ENCODE results near the gene STEAP1B.
"Not testable (repeated sequence)": the region's sequence is repeated elsewhere in the genome, so short reads cannot be mapped to it uniquely, and the experiment has no call there.

GRCh38 chr7:22514963-22515362 is 15.0 kb upstream of the STEAP1B start:
- TF ChIP-seq CTCF, POLR2A (IDR thresholded peaks at IDR 0.05): not testable (repeated sequence)
